GM23338 (cell line): ENCODE results near the gene PRKD3. TPM values are rescaled to one million over a fixed set of nuclear protein-coding genes. Genes with fewer than 3 reads are reported as not detected.

Source experiments
- ATAC-seq: fragments of 200-7000 bp; cut with Tn5 transposase; 3 replicates; pipeline ENCODE4 v1.9.1; 2020
- DNase-seq: peaks from one replicate; pipeline ENCODE4 v3.0.0-alpha.2; 2015; ENCODE audit warnings: low spot score
- H2AFZ ChIP-seq: fragments of 200-600 bp; sonication (generic); 2 replicates; pipeline ENCODE4 v1.8.0; 2016; ENCODE audit warnings: antibody characterized with exemption, mild to moderate bottlenecking, moderate library complexity
- H3F3A ChIP-seq: fragments of 200-600 bp; sonication (generic); replicated peaks from 2 replicates; pipeline ENCODE4 v1.8.0; 2017; ENCODE audit warnings: antibody characterized with exemption, mixed run types, low read depth
- H3K27ac ChIP-seq: fragments of 200-600 bp; sonication (generic); 2 replicates; pipeline ENCODE4 v1.6.1; 2016; ENCODE audit warnings: low read depth
- H3K27me3 ChIP-seq: fragments of 200-600 bp; sonication (generic); 2 replicates; pipeline ENCODE4 v1.8.0; 2016; ENCODE audit warnings: mild to moderate bottlenecking, mixed run types, moderate library complexity; ENCODE audit not compliant: insufficient read depth
- H3K36me3 ChIP-seq: fragments of 200-600 bp; sonication (generic); 2 replicates; pipeline ENCODE4 v1.8.0; 2016; ENCODE audit warnings: mild to moderate bottlenecking; ENCODE audit not compliant: insufficient read depth
- H3K4me1 ChIP-seq: fragments of 200-600 bp; sonication (generic); 2 replicates; pipeline ENCODE4 v1.8.0; 2016; ENCODE audit warnings: mild to moderate bottlenecking, moderate library complexity; ENCODE audit not compliant: insufficient read depth
- H3K4me2 ChIP-seq: fragments of 200-600 bp; sonication (generic); 2 replicates; pipeline ENCODE4 v1.7.1; 2017; ENCODE audit warnings: mixed run types
- H3K4me3 ChIP-seq: fragments of 200-600 bp; sonication (generic); 2 replicates; pipeline ENCODE4 v1.6.1; 2016; ENCODE audit warnings: mixed run types
- H3K79me2 ChIP-seq: fragments of 200-600 bp; sonication (generic); replicated peaks from 2 replicates; pipeline ENCODE4 v1.8.0; 2017; ENCODE audit warnings: mild to moderate bottlenecking; ENCODE audit not compliant: insufficient read depth
- H3K9me2 ChIP-seq: fragments of 200-600 bp; sonication (generic); 2 replicates; pipeline ENCODE4 v1.8.0; 2017; ENCODE audit not compliant: insufficient read depth
- H4K20me1 ChIP-seq: fragments of 200-600 bp; sonication (generic); replicated peaks from 2 replicates; pipeline ENCODE4 v1.8.0; 2017; ENCODE audit warnings: mild to moderate bottlenecking; ENCODE audit not compliant: insufficient read depth
- H3K27ac Mint-ChIP-seq: 2 replicates; pipeline ENCODE4 v1.8.0; 2020; ENCODE audit warnings: inconsistent platforms, mild to moderate bottlenecking, moderate library complexity, mixed read lengths
- H3K27me3 Mint-ChIP-seq: 3 replicates; pipeline ENCODE4 v1.8.0; 2022; ENCODE audit warnings: low read depth, mild to moderate bottlenecking, moderate library complexity, mixed read lengths, inconsistent platforms; ENCODE audit not compliant: insufficient read depth, poor library complexity
- H3K36me3 Mint-ChIP-seq: 3 replicates; pipeline ENCODE4 v1.8.0; 2021; ENCODE audit warnings: low read depth, mild to moderate bottlenecking, inconsistent platforms, moderate library complexity, mixed read lengths
- H3K4me1 Mint-ChIP-seq: 3 replicates; pipeline ENCODE4 v1.8.0; 2020; ENCODE audit warnings: mild to moderate bottlenecking, inconsistent platforms, mixed read lengths
- H3K4me3 Mint-ChIP-seq: 3 replicates; pipeline ENCODE4 v1.8.0; 2021; ENCODE audit warnings: moderate library complexity, mild to moderate bottlenecking, inconsistent platforms, mixed read lengths
- H3K9me3 Mint-ChIP-seq: 3 replicates; pipeline ENCODE4 v1.8.0; 2020; ENCODE audit warnings: moderate library complexity, mild to moderate bottlenecking, inconsistent platforms, mixed read lengths
- CREB1 ChIP-seq: fragments of 250-450 bp; sonication (Bioruptor Pico); IDR thresholded peaks from 2 replicates; pipeline ENCODE4 v1.5.0; 2020; ENCODE audit warnings: low read depth, mild to moderate bottlenecking, moderate library complexity
- EZH2 ChIP-seq: fragments of 200-600 bp; sonication (generic); IDR thresholded peaks from one replicate; pipeline ENCODE4 v1.8.0; 2017; ENCODE audit warnings: antibody characterized with exemption, mild to moderate bottlenecking, low read depth; ENCODE audit not compliant: unreplicated experiment
- POLR2AphosphoS5 ChIP-seq: IDR thresholded peaks from 2 replicates; pipeline ENCODE4 v1.6.1; 2016; ENCODE audit warnings: antibody characterized with exemption, low read depth
- STAT1 ChIP-seq: IDR thresholded peaks from one replicate; pipeline ENCODE4 v1.6.1; 2016; ENCODE audit warnings: antibody characterized with exemption; ENCODE audit not compliant: unreplicated experiment
- ZNF331 ChIP-seq: fragments of 250-450 bp; sonication (Bioruptor Pico); IDR thresholded peaks from 2 replicates; pipeline ENCODE4 v1.5.0; 2020; ENCODE audit warnings: low read depth, mild to moderate bottlenecking, moderate library complexity
- polyA plus RNA-seq: library from polyadenylated mRNA; unstranded; fragments of >200 nt; fragmentation: Nextera tagmentation; extraction: Ambion mirVana; gene quantifications from 2 replicates; pipeline ENCODE4 v1.2.1, GENCODE V29; 2016
- total RNA-seq: library from RNA; depleted of rRNA; stranded (reverse); fragments of >200 nt; shearing (Covaris generic); gene quantifications from 2 replicates; pipeline ENCODE4 v1.2.3, GENCODE V29; 2014
- TF ChIP-seq, protein P1 (sequence below): IDR thresholded peaks from one replicate; pipeline ENCODE4 v1.6.1; 2018; ENCODE audit warnings: antibody characterized with exemption; ENCODE audit not compliant: unreplicated experiment
- TF ChIP-seq, protein P2 (sequence below), 2 experiments: fragments of 200-600 bp in 1 of 2; sonication (generic) in 1 of 2; conservative IDR thresholded peaks; 2 replicates each; pipeline versions ENCODE4 v1.5.1 to v1.6.1; 2016 to 2017; ENCODE audit warnings: antibody characterized with exemption in 2 of 2, low read depth in 2 of 2, mild to moderate bottlenecking in 2 of 2, moderate library complexity in 1 of 2
- TF ChIP-seq, protein P3 (sequence below): fragments of 250-450 bp; sonication (Bioruptor Pico); IDR thresholded peaks from 2 replicates; pipeline ENCODE4 v1.5.0; 2020; ENCODE audit warnings: mild to moderate bottlenecking, moderate library complexity

PRKD3 gene
- total and polyA plus RNA-seq, 2 experiments from 2014 or later = 59.7 to 77.0 TPM

DNA sequence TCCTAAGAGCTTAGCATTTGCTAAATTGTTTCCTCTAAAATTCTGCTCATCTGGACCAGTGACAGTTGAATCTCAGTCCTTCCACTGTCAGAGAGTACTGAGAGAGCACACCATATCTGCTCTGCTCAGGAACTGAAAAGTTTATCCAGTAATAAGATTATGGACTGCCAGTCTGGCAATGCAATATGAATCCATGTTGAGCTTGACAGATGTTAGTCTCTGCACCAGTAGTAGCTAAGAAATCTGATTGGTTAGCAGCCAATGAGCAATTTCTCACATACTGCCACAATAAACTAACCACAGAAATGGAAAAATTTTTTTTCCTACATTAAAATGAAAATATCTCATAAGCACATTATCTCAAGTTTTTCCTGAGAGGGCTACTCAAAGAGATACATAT lies 2.3 kb downstream of the PRKD3 start (continued):
- TF ChIP-seq, protein P1, sequence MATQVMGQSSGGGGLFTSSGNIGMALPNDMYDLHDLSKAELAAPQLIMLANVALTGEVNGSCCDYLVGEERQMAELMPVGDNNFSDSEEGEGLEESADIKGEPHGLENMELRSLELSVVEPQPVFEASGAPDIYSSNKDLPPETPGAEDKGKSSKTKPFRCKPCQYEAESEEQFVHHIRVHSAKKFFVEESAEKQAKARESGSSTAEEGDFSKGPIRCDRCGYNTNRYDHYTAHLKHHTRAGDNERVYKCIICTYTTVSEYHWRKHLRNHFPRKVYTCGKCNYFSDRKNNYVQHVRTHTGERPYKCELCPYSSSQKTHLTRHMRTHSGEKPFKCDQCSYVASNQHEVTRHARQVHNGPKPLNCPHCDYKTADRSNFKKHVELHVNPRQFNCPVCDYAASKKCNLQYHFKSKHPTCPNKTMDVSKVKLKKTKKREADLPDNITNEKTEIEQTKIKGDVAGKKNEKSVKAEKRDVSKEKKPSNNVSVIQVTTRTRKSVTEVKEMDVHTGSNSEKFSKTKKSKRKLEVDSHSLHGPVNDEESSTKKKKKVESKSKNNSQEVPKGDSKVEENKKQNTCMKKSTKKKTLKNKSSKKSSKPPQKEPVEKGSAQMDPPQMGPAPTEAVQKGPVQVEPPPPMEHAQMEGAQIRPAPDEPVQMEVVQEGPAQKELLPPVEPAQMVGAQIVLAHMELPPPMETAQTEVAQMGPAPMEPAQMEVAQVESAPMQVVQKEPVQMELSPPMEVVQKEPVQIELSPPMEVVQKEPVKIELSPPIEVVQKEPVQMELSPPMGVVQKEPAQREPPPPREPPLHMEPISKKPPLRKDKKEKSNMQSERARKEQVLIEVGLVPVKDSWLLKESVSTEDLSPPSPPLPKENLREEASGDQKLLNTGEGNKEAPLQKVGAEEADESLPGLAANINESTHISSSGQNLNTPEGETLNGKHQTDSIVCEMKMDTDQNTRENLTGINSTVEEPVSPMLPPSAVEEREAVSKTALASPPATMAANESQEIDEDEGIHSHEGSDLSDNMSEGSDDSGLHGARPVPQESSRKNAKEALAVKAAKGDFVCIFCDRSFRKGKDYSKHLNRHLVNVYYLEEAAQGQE = no peak
- no peak for TF ChIP-seq CREB1 (CRISPR knock-in tag)
- no peak for TF ChIP-seq EZH2

DNA sequence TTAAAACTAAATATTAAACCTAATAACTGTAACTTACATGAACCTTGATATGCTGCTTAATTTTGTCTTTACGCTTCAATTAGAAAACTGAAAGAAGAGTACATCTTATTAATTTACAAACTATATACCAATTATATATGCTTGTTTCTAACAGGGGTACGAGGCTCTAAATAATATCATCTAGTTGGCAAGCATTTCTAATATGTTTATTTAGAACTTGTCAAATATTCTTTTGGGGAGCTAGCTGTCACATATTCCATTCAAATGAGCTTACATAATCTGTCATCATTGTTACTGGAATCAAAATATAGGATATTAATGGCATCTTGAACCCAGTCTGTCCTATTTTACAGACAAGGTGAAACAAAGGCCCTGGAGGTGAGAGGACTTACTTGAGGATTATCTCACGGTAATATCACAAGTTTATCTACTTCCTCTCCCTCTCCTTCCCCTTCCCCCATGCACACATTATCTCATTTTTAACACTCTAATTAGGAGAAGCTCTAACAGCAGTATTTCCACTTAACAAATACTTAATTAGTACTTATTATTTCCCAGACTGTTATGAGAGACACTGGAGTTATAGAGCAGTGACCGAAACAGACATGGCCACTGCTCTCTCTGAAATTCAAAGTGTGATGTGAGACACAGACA lies 3.5 kb downstream of the PRKD3 start:
- Histone ChIP-seq H3K27me3 (peaks cover 14% of the 10 kb centered on the region), H3K4me1 (peaks cover 38% of the 10 kb centered on the region), H3K79me2 (peaks cover 79% of the 10 kb centered on the region), H3K4me2 (peak overlapping the region; percentile 9; the same call in 1 of the 2 replicates), H3K27ac (0 out of 2 replicates have a peak overlapping the region, but pooled peaks have one; percentile 27), H3K9me2 (no peaks in the 10 kb centered on the region), H3F3A (peaks cover 11% of the 10 kb centered on the region), H2AFZ (no peak overlapping the region), H4K20me1 (peaks cover 16% of the 10 kb centered on the region; the same call in 1 of the 2 replicates), H3K4me3 (no peak overlapping the region), H3K36me3 (peaks cover 3% of the 10 kb centered on the region; the same call in 1 of the 2 replicates)
- Mint-ChIP-seq H3K9me3 (no peaks in the 10 kb centered on the region; the same call in 2 of the 3 replicates), H3K36me3 (peaks cover 9% of the 10 kb centered on the region; the same call in 1 of the 3 replicates), H3K4me3 (peak overlapping the region; percentile 9; the same call in 1 of the 3 replicates), H3K27me3 (peaks cover 20% of the 10 kb centered on the region), H3K27ac (no peak overlapping the region), H3K4me1 (peaks cover 52% of the 10 kb centered on the region)
- DNase-seq (no peak), ATAC-seq (no peak)
- TF ChIP-seq, protein P2, sequence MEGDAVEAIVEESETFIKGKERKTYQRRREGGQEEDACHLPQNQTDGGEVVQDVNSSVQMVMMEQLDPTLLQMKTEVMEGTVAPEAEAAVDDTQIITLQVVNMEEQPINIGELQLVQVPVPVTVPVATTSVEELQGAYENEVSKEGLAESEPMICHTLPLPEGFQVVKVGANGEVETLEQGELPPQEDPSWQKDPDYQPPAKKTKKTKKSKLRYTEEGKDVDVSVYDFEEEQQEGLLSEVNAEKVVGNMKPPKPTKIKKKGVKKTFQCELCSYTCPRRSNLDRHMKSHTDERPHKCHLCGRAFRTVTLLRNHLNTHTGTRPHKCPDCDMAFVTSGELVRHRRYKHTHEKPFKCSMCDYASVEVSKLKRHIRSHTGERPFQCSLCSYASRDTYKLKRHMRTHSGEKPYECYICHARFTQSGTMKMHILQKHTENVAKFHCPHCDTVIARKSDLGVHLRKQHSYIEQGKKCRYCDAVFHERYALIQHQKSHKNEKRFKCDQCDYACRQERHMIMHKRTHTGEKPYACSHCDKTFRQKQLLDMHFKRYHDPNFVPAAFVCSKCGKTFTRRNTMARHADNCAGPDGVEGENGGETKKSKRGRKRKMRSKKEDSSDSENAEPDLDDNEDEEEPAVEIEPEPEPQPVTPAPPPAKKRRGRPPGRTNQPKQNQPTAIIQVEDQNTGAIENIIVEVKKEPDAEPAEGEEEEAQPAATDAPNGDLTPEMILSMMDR (conservative IDR thresholded peaks at IDR 0.05; ENCODE audit: low read depth in 2 of 2) = no peak
- TF ChIP-seq, protein P1 = no peak
- TF ChIP-seq EZH2 (no peak), ZNF331 (CRISPR knock-in tag) (no peak), POLR2AphosphoS5 (no peak), STAT1 (no peak)
- TF ChIP-seq, protein P3, sequence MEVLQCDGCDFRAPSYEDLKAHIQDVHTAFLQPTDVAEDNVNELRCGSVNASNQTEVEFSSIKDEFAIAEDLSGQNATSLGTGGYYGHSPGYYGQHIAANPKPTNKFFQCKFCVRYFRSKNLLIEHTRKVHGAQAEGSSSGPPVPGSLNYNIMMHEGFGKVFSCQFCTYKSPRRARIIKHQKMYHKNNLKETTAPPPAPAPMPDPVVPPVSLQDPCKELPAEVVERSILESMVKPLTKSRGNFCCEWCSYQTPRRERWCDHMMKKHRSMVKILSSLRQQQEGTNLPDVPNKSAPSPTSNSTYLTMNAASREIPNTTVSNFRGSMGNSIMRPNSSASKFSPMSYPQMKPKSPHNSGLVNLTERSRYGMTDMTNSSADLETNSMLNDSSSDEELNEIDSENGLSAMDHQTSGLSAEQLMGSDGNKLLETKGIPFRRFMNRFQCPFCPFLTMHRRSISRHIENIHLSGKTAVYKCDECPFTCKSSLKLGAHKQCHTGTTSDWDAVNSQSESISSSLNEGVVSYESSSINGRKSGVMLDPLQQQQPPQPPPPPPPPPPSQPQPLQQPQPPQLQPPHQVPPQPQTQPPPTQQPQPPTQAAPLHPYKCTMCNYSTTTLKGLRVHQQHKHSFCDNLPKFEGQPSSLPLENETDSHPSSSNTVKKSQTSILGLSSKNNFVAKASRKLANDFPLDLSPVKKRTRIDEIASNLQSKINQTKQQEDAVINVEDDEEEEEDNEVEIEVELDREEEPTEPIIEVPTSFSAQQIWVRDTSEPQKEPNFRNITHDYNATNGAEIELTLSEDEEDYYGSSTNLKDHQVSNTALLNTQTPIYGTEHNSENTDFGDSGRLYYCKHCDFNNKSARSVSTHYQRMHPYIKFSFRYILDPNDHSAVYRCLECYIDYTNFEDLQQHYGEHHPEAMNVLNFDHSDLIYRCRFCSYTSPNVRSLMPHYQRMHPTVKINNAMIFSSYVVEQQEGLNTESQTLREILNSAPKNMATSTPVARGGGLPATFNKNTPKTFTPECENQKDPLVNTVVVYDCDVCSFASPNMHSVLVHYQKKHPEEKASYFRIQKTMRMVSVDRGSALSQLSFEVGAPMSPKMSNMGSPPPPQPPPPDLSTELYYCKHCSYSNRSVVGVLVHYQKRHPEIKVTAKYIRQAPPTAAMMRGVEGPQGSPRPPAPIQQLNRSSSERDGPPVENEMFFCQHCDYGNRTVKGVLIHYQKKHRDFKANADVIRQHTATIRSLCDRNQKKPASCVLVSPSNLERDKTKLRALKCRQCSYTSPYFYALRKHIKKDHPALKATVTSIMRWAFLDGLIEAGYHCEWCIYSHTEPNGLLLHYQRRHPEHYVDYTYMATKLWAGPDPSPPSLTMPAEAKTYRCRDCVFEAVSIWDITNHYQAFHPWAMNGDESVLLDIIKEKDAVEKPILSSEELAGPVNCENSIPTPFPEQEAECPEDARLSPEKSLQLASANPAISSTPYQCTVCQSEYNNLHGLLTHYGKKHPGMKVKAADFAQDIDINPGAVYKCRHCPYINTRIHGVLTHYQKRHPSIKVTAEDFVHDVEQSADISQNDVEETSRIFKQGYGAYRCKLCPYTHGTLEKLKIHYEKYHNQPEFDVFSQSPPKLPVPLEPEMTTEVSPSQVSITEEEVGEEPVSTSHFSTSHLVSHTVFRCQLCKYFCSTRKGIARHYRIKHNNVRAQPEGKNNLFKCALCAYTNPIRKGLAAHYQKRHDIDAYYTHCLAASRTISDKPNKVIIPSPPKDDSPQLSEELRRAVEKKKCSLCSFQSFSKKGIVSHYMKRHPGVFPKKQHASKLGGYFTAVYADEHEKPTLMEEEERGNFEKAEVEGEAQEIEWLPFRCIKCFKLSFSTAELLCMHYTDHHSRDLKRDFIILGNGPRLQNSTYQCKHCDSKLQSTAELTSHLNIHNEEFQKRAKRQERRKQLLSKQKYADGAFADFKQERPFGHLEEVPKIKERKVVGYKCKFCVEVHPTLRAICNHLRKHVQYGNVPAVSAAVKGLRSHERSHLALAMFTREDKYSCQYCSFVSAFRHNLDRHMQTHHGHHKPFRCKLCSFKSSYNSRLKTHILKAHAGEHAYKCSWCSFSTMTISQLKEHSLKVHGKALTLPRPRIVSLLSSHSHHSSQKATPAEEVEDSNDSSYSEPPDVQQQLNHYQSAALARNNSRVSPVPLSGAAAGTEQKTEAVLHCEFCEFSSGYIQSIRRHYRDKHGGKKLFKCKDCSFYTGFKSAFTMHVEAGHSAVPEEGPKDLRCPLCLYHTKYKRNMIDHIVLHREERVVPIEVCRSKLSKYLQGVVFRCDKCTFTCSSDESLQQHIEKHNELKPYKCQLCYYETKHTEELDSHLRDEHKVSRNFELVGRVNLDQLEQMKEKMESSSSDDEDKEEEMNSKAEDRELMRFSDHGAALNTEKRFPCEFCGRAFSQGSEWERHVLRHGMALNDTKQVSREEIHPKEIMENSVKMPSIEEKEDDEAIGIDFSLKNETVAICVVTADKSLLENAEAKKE (CRISPR knock-in tag) = no peak
